ENCODE results near the gene NOLC1.
A peak's percentile ranks its signal among the peaks of the same experiment; 100 is the strongest.

Gene NOLC1

DNA sequence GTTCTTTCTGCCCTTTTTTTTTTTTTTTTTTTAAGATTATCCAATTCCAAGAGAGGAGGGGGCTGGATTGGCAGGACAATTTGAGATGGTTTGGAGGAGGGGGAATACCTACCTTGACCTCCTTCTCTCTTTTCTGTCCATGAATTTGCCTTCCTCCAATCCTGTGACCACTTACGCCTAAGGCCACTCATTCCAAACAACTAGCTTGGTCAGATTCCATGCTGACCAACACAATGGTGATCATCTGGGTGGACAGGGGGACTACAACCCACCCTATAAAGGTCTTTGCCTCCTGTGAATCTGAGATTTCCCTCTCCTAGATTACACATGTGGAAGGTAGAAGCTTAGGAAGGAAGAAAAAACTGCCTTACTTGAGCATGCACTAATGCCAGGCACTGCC is 29.7 kb upstream of the NOLC1 start:
- DNase-seq, result no peak

DNA sequence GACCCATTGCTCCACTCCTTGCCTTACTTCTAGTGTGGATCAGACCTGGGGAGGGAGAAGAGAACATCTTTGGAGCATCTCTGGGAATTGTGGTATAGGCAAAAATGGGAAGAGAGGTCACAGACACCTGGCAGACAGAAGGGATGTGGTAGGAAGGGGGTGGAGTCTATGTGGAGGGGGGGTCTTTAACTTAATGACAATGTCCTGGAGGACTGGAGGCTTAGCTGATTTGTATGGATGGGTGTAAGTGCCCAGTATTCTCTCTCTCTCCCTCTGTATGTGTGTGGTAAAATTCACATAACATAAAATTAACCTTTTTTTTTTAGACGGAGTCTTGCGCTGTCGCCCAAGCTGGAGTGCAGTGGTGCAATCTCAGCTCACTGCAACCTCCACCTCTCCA is 29.0 kb upstream of the NOLC1 start:
- no peak for DNase-seq

- DNase-seq, result no peak
Observed at GRCh38 chr10:102131286-102132170, 20.7 kb upstream of the NOLC1 start.

GRCh38 chr10:102132193-102132562 is 20.0 kb upstream of the NOLC1 start:
- no peak for DNase-seq

DNA sequence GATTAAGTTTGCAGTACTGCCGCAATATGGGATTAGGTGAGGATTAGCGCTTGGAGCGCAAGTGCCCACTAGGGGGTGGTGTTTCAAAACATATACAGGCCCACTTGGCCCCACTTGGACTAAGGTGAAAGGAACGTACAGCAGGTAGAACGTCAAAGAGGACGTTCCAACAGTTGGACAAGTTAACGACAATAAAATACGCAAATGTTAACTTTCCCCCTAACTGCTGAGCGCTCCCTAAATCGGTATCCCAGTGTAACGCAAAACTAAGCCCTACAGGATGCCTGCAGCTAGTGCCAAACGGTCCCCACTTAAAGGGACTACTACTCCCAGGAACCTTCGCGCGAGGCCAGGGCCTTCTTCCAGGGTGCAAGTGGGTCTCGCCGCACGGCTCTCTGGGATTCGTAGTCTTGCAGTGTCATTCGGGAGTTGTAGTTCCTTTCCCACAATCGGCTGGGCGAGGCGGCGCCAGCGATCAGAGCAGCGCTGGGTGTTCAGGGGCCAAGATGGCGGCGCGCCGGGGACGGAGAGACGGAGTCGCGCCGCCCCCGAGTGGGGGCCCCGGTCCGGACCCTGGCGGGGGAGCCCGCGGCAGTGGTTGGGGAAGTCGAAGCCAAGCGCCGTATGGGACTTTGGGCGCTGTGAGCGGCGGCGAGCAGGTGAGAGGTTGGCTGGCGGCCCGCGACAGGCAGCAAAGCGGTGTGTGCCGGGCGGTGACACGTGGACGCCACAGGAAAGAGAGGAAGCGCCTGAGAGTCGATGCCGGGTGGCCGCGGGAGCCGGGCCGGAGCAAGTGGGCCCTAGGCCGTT is 19.4 kb upstream of the NOLC1 start, which contains the start of gene PPRC1:
Gene PPRC1 (plus strand): TSS at position 478 of the 810 bp plus-strand sequence. CDS start 29 bp downstream, at position 507.
- peak; percentile 94 for DNase-seq

DNA sequence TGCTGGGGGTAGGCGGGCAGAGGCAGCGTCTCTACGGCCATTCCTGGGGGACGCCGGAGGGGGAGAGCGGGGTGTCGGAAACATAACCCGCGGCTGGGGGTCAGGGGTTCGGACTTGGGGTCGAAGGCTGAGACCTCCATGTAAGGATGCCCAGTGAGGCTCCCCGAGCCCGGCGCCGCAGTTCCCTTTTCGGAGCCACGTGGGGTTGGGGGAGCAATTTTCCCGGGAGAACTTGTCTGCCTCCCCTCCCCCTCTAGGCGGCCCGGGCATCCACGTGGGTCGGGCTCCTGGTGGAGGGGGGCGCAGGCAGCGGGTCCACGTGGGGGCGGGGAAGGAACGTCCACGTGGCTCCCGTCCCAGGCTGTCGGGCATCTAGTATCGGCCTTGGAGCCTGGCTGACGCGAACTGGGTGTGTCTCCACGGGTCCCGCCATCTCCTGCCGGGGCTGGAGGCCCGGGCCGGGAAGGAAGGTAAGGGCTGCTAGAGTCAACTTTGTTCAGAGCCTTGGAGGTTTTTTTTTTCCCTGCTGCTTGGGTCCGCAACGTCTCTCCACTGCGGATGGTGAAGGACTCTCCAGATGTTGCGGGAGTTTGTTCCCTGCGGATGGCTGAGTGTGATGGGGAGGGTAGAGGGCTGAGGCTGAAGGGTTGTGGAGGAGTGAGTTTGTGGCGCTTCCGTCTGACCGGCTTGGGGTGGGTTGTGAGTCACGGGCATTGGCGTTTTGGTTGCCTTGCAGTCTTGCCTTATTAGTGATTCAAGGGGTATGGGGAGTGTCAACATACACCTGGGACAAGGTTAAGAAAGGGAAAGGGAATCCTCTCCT is 18.6 kb upstream of the NOLC1 start:
- peak; percentile 27 for DNase-seq

DNA sequence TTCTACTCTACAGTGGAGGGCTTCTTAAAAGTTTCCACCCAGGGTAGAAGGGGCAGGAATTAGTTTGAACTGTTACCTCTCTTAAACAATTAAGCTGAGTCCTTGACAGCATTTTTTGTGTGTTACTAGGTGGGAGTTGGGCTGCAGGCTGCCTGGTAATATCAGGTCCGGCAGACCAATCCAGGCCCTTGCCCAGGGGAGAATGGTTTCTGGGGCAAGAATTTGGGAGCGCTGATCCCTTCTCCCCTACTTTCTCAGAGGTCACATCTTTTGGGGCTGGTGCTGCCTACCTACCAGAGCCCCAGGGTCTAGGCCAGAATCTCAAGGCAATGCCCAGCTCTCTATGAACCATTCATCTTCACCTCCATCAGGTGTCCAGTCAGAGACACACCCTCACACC is 17.8 kb upstream of the NOLC1 start:
- DNase-seq, result no peak

DNA sequence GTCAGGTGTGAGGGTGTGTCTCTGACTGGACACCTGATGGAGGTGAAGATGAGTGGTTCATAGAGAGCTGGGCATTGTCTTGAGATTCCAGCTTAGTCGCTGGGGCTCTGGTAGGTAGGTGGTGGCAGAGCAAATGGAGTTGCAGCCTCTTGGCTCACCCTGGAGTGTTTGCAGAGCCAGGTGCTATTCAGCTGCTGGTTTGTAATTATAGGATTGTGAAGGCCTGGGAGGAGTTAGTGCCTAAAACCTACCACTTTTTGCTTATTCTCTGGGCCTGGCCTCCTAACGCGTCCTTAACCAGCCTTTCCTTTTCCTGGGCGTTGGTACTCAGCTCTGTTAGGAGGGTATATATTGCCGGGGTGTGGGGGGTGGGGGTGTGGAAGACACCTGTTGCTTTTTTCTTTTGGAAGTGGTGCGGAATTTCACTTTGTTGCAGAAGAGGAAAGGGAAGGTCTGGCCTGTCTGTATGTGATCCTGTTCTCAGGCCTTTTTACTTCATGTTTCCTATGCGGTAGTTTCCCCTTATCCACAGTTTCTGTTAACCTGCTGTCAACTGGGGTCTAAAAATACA is 16.1 kb upstream of the NOLC1 start:
- DNase-seq, result no peak

DNA sequence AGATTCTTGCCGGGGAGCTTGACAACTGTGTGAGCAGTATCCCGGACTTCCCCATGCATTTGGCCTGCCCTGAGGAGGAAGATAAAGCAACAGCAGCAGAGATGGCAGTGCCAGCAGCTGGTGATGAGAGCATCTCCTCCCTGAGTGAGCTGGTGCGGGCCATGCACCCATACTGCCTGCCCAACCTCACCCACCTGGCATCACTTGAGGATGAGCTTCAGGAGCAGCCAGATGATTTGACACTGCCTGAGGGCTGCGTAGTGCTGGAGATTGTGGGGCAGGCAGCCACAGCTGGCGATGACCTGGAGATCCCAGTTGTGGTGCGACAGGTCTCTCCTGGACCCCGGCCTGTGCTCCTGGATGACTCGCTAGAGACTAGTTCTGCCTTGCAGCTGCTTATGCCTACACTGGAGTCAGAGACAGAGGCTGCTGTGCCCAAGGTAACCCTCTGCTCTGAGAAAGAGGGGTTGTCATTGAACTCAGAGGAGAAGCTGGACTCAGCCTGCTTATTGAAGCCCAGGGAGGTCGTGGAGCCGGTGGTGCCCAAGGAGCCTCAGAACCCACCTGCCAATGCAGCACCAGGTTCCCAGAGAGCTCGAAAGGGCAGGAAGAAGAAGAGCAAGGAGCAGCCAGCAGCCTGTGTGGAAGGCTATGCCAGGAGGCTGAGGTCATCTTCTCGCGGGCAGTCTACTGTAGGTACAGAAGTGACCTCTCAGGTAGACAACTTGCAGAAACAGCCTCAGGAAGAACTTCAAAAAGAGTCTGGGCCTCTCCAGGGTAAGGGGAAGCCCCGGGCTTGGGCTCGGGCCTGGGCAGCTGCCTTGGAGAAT is 12.7 kb upstream of the NOLC1 start:
- no peak for DNase-seq

DNA sequence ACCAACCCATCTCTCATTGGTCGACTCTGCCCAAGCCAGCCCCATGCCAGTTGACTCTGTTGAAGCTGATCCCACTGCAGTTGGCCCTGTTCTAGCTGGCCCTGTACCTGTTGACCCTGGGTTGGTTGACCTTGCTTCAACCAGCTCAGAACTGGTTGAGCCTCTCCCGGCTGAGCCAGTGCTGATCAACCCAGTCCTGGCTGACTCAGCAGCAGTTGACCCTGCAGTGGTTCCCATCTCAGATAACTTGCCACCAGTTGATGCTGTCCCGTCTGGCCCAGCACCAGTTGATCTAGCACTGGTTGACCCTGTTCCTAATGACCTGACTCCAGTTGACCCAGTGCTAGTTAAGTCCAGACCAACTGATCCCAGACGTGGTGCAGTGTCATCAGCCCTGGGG is 12.0 kb upstream of the NOLC1 start:
- no peak for DNase-seq

DNA sequence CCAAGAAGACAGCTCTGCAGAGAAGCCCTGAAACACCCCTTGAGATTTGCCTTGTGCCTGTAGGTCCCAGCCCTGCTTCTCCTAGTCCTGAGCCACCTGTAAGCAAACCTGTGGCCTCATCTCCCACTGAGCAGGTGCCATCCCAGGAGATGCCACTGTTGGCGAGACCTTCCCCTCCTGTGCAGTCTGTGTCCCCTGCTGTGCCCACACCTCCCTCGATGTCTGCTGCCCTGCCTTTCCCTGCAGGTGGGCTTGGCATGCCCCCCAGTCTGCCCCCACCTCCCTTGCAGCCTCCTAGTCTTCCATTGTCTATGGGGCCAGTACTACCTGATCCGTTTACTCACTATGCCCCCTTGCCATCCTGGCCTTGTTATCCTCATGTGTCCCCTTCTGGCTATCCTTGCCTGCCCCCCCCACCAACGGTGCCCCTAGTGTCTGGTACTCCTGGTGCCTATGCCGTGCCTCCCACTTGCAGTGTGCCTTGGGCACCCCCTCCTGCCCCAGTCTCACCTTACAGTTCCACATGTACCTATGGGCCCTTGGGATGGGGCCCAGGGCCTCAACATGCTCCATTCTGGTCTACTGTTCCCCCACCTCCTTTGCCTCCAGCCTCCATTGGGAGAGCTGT is 11.2 kb upstream of the NOLC1 start:
- DNase-seq, result no peak

DNA sequence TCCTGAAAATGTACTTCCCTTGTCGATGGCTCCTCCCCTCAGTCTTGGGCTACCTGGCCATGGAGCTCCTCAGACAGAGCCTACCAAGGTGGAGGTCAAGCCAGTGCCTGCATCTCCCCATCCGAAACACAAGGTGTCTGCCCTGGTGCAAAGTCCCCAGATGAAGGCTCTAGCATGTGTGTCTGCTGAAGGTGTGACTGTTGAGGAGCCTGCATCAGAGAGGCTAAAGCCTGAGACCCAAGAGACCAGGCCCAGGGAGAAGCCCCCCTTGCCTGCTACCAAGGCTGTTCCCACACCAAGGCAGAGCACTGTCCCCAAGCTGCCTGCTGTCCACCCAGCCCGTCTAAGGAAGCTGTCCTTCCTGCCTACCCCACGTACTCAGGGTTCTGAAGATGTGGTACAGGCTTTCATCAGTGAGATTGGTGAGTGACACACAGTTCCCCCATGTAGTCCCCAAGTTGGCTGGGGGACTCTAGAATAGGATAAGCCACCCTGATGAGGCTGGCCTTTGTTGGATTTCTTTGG is 10.5 kb upstream of the NOLC1 start:
- no peak for DNase-seq

GRCh38 chr10:102146971-102147428 is 5.2 kb upstream of the NOLC1 start:
- DNase-seq, result no peak

GRCh38 chr10:102147561-102147960 is 4.6 kb upstream of the NOLC1 start:
- DNase-seq, result no peak

- no peak for DNase-seq
Observed at GRCh38 chr10:102148275-102148674, 3.9 kb upstream of the NOLC1 start.

- DNase-seq, result no peak
Observed at GRCh38 chr10:102150970-102151773, 1.0 kb upstream of the NOLC1 start.

- DNase-seq, result no peak
Observed at GRCh38 chr10:102152545-102152890, 329 bp downstream of the NOLC1 start.

DNA sequence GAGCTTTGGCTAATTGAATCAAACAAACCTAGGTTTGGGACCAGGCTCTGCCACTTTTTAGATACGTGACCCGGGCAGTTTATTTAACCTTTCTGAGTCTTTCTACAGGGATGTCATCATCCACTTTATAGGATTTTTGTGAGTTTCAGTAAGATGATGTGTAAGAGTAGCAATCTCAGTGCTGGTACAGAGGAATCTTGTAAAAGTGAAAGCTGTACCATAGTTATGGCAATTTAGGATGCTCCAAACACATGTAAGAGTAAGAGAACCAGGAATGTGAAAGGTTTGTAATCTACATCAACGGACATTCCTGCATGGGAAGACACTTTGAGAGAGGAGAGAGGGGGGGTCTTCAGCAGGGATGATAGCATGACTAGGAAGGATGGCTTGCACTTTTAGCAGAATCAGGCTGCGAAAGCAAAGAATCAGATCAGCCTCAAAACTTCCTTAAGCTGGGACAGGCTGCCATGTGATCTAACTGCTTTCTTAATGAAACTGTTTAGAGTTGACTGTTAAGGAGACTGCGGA is 968 bp downstream of the NOLC1 start:
- DNase-seq, result no peak

DNA sequence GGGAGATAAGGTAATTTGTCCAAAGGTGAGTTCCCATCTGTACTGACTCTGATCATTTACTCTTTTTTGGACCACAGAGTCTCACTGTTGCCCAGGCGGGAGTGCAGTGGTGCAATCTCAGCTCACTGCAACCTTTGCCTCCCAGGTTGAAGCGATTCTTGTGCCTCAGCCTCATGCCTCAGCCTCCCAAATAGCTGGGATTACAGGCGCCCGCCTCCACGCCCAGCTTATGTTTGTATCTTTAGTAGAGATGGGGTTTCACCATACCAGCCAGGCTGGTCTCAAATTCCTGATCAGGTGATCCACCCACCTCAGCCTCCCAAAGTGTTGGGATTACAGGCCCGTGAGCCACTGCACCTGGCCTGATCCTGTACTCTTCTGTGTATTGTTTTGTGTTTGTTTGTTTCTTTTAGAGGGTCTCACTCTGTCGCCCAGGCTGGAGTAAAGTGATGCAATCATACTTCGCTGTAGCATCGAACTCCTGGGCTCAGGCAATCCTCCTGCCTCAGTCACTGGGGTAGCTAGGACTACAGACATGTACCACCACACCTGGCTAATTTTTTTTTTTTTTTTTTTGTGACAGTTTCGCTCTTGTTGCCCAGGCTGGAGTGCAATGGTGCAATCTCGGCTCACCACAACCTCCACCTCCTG is 2.4 kb downstream of the NOLC1 start:
- DNase-seq, result no peak

All from effector CD8-positive, alpha-beta T cell (primary cell).